Endothelial cell of umbilical vein (primary cell): Measurements from ENCODE around the gene STH. TPM values are rescaled to one million over a fixed set of nuclear protein-coding genes. Genes with fewer than 3 reads are reported as not detected.

Experiments used
- BruUV-seq: library from RNA; stranded (reverse); fragments of 400-500 nt; replicated peaks from 2 replicates; lab custom pipeline; 2021; lab: Mats Ljungman, UMichigan
- CTCF ChIA-PET: fragments of 300-600, 350-600 bp; sonication (Branson Sonifier 250); formaldehyde crosslinking; loops from one replicate; lab custom pipeline; 2021; ENCODE audit warnings: antibody characterized with exemption, inconsistent platforms; lab: Charles Lee
- POLR2A ChIA-PET: fragments of 300-600, 350-600 bp; sonication (Branson Sonifier 250); formaldehyde crosslinking; loops from one replicate; lab custom pipeline; 2021; ENCODE audit warnings: antibody characterized with exemption, inconsistent platforms; lab: Charles Lee
- DNase-seq: peaks from one replicate; pipeline ENCODE4 v3.0.0-alpha.2; 2011; ENCODE audit warnings: low read depth, low spot score
- FAIRE-seq: peaks from 2 replicates; lab custom pipeline; 2011; peaks lifted over from hg19 to GRCh38; lab: Jason Lieb, UNC
- H2AFZ ChIP-seq: 2 replicates; pipeline ENCODE4 v1.6.0; 2012; ENCODE audit warnings: low read depth, low read length, control low read depth, inconsistent platforms
- H3K27ac ChIP-seq: 2 replicates; pipeline ENCODE4 v1.5.1; 2011; ENCODE audit warnings: low read depth, mild to moderate bottlenecking, control low read depth, low read length, moderate library complexity; ENCODE audit not compliant: insufficient read depth
- H3K27me3 ChIP-seq, 2 experiments: 2 replicates each; pipeline versions ENCODE4 v1.6.0 to v1.6.1; 2011; ENCODE audit warnings: low read length in 2 of 2, mixed read lengths in 1 of 2; ENCODE audit not compliant: control insufficient read depth in 2 of 2, insufficient read depth in 2 of 2
- H3K36me3 ChIP-seq, 2 experiments: 2 replicates in 1 of 2; 3 replicates in 1 of 2; pipeline ENCODE4 v1.5.1; 2011; ENCODE audit warnings: low read length in 2 of 2, mild to moderate bottlenecking in 1 of 2, moderate library complexity in 1 of 2; ENCODE audit not compliant: control insufficient read depth in 2 of 2, insufficient read depth in 2 of 2; ENCODE audit errors: extremely low read depth in 1 of 2
- H3K4me1 ChIP-seq: 3 replicates; pipeline ENCODE4 v1.5.1; 2011; ENCODE audit warnings: mild to moderate bottlenecking, low read length; ENCODE audit not compliant: control insufficient read depth, insufficient read depth; ENCODE audit errors: extremely low read depth
- H3K4me2 ChIP-seq: 2 replicates; pipeline ENCODE4 v1.6.1; 2011; ENCODE audit warnings: low read length, control low read depth, mixed read lengths; ENCODE audit not compliant: insufficient read depth
- H3K4me3 ChIP-seq, 3 experiments: fragments of 200-600 bp in 1 of 3; sonication (generic), shearing (Covaris generic) in 1 of 3; replicated peaks in 1 of 3; 2 replicates each; pipeline ENCODE4 v1.5.1; 2011 to 2016; ENCODE audit warnings: control low read depth in 3 of 3, low read length in 3 of 3, mild to moderate bottlenecking in 2 of 3, inconsistent platforms in 1 of 3, low read depth in 1 of 3, moderate library complexity in 1 of 3; ENCODE audit not compliant: insufficient read depth in 1 of 3
- H3K79me2 ChIP-seq: 2 replicates; pipeline ENCODE4 v1.6.0; 2012; ENCODE audit warnings: low read length, inconsistent platforms; ENCODE audit not compliant: control insufficient read depth, insufficient read depth
- H3K9ac ChIP-seq: replicated peaks from 2 replicates; pipeline ENCODE3; 2011; ENCODE audit warnings: low read length, control low read depth; ENCODE audit not compliant: insufficient read depth; ENCODE audit errors: extremely low read depth
- H3K9me1 ChIP-seq: replicated peaks from 3 replicates; pipeline ENCODE4 v1.6.0; 2011; ENCODE audit warnings: mild to moderate bottlenecking, low read length; ENCODE audit not compliant: control insufficient read depth, insufficient read depth; ENCODE audit errors: extremely low read depth
- H3K9me3 ChIP-seq: replicated peaks from 2 replicates; pipeline ENCODE4 v1.5.1; 2012; ENCODE audit warnings: low read length, inconsistent platforms; ENCODE audit not compliant: control insufficient read depth, insufficient read depth
- H4K20me1 ChIP-seq: replicated peaks from 2 replicates; pipeline ENCODE3; 2011; ENCODE audit warnings: mild to moderate bottlenecking, low read length; ENCODE audit not compliant: control insufficient read depth, insufficient read depth; ENCODE audit errors: extremely low read depth
- EZH2 ChIP-seq: IDR thresholded peaks from 2 replicates; pipeline ENCODE4 v1.6.1; 2012; ENCODE audit warnings: borderline replicate concordance, low read depth, mild to moderate bottlenecking, moderate library complexity, low read length, inconsistent platforms; ENCODE audit not compliant: severe bottlenecking
- FOS ChIP-seq: IDR thresholded peaks from 2 replicates; pipeline ENCODE4 v1.6.1; 2011; ENCODE audit warnings: mild to moderate bottlenecking, low read length, moderate library complexity, borderline replicate concordance; ENCODE audit not compliant: insufficient read depth
- GATA2 ChIP-seq: IDR thresholded peaks from 2 replicates; pipeline ENCODE4 v1.7.0; 2011; ENCODE audit warnings: low read depth, mild to moderate bottlenecking, moderate library complexity, mixed read lengths, low read length; ENCODE audit not compliant: insufficient read length, insufficient read depth
- JUN ChIP-seq: IDR thresholded peaks from 2 replicates; pipeline ENCODE4 v1.6.1; 2011; ENCODE audit warnings: borderline replicate concordance, low read depth; ENCODE audit not compliant: insufficient read length, insufficient read depth
- MYC ChIP-seq: IDR thresholded peaks from one replicate; pipeline ENCODE4 v1.6.1; 2011; ENCODE audit warnings: mild to moderate bottlenecking, low read depth, low read length
- POLR2A ChIP-seq: IDR thresholded peaks from 2 replicates; pipeline ENCODE4 v1.6.1; 2012; ENCODE audit warnings: low read depth, mild to moderate bottlenecking, control low read depth, low read length
- POLR2AphosphoS5 ChIP-seq: IDR thresholded peaks from 2 replicates; pipeline ENCODE4 v1.6.1; 2012; ENCODE audit warnings: low read depth, mild to moderate bottlenecking, control low read depth, low read length, moderate library complexity; ENCODE audit not compliant: insufficient read depth
- dilution Hi-C: fragments of 300-500 bp; cut with MboI; formaldehyde crosslinking; loops from one replicate; pipeline ENCODE4 v1.15.0; 2019; ENCODE audit warnings: low sequenced_read_pairs; ENCODE audit not compliant: extremely low pct_ligation_motif_present
- intact Hi-C: fragments of 100-400 bp; cut with micrococcal nuclease; formaldehyde crosslinking; loops from one replicate; pipeline ENCODE4 v1.10.0; 2022
- polyA plus RNA-seq, 4 experiments: library from polyadenylated mRNA; depleted of rRNA in 3 of 4; stranded (reverse) in 3 of 4; unstranded in 1 of 4; fragments of >200 nt; gene quantifications; 2 replicates each; pipeline versions ENCODE4 v1.2.1 to v1.2.3, GENCODE V29; 2011 to 2012; ENCODE audit warnings: missing spikeins in 1 of 4
- total RNA-seq: library from RNA; stranded (reverse); gene quantifications from 2 replicates; pipeline ENCODE4 v1.2.3, GENCODE V29; 2021
- TF ChIP-seq, protein P1 (sequence below): IDR thresholded peaks from 2 replicates; pipeline ENCODE4 v1.6.1; 2011; ENCODE audit not compliant: insufficient read depth, insufficient read length
- TF ChIP-seq, protein P2 (sequence below), 2 donors: IDR thresholded peaks; 1 replicate in 1 of 2; 2 replicates in 1 of 2; pipeline ENCODE4 v1.5.1; 2011; ENCODE audit warnings: low read length in 2 of 2, mild to moderate bottlenecking in 2 of 2, moderate library complexity in 2 of 2, control low read depth in 1 of 2, inconsistent platforms in 1 of 2, low read depth in 1 of 2; ENCODE audit not compliant: insufficient read depth in 1 of 2; ENCODE audit errors: extremely low read depth in 1 of 2

The STH gene
- total and polyA plus RNA-seq, 2 donors (not counting 3 experiments of a cell fraction or from before 2014, with no cell fraction given) = not detected

DNA sequence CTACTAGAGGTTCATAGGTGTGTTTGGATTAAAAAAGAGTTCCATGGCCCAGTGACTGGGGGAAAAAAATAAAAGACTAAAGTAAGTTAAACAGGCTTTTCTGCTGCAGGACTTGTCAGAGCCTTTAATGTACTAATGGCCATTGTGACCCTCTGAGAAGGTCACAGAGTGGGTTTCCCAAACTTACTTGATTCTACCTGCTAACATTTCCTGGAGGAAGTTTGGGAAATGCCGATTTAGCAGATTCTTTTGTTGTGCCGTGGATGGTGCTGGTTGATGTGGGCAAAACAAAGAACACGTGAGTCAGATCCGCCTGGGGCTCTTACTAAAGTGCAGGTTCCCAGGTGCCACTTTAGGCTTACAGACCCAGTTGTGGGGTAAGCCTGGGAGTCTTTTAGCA is 13.6 kb upstream of the STH start:
- Histone ChIP-seq H2AFZ (no peak overlapping the region), H3K27me3 (peaks cover 0 to 2% of the 10 kb centered on the region in 2 experiments), H3K79me2 (no peaks in the 10 kb centered on the region), H3K4me2 (no peak overlapping the region), H4K20me1 (no peaks in the 10 kb centered on the region), H3K4me3 (no peak overlapping the region), H3K4me1 (no peaks in the 10 kb centered on the region), H3K27ac (no peak overlapping the region), H3K9me3 (no peaks in the 10 kb centered on the region), H3K9me1 (no peaks in the 10 kb centered on the region), H3K9ac (no peak overlapping the region), H3K36me3 (no peaks in the 10 kb centered on the region)
- BruUV-seq = no TSS peak
- dilution Hi-C loops = no loop called here
- FAIRE-seq = no peak
- CTCF ChIA-PET = no interaction called here
- POLR2A ChIA-PET = no interaction called here
- no peak for DNase-seq
- intact Hi-C loops = no loop called here
- TF ChIP-seq FOS (no peak), GATA2 (no peak), EZH2 (no peak), POLR2AphosphoS5 (no peak), MYC (no peak), JUN (no peak), POLR2A (no peak)
- TF ChIP-seq, protein P1, sequence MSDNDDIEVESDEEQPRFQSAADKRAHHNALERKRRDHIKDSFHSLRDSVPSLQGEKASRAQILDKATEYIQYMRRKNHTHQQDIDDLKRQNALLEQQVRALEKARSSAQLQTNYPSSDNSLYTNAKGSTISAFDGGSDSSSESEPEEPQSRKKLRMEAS = no peak
- TF ChIP-seq, protein P2, sequence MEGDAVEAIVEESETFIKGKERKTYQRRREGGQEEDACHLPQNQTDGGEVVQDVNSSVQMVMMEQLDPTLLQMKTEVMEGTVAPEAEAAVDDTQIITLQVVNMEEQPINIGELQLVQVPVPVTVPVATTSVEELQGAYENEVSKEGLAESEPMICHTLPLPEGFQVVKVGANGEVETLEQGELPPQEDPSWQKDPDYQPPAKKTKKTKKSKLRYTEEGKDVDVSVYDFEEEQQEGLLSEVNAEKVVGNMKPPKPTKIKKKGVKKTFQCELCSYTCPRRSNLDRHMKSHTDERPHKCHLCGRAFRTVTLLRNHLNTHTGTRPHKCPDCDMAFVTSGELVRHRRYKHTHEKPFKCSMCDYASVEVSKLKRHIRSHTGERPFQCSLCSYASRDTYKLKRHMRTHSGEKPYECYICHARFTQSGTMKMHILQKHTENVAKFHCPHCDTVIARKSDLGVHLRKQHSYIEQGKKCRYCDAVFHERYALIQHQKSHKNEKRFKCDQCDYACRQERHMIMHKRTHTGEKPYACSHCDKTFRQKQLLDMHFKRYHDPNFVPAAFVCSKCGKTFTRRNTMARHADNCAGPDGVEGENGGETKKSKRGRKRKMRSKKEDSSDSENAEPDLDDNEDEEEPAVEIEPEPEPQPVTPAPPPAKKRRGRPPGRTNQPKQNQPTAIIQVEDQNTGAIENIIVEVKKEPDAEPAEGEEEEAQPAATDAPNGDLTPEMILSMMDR (IDR thresholded peaks at IDR 0.05; ENCODE audit: extremely low read depth in 1 of 2, insufficient read depth in 1 of 2, low read depth in 1 of 2, low read length in 2 of 2) = no peak
